ENCODE results near the gene MAP3K21. TPM values are rescaled to one million over a fixed set of nuclear protein-coding genes. Genes with fewer than 3 reads are reported as not detected.

The MAP3K21 gene
- total RNA-seq, 1 donor from 2014 or later: 0.96 TPM

DNA sequence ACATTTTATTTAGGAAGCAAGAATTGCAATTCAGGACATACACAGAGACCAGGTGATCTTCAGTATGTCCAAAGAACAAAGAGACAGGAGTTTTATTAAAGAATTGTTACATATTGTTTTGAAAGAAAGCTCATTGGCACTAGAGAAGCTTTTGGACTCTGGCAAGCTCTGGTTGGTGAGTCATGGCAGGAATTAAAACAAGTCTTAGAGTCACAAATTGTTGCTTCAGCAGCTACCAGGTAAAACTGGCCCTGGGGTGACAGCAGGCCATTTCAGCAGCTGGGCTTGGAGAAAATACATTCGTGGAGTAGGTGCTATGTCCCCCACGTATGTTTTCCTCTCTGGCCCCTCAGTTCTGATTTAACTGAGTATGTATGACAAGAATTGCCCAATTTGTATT, 58.8 kb downstream of the MAP3K21 start:
- no peak for DNase-seq (ENCODE audit: low spot score)

DNA sequence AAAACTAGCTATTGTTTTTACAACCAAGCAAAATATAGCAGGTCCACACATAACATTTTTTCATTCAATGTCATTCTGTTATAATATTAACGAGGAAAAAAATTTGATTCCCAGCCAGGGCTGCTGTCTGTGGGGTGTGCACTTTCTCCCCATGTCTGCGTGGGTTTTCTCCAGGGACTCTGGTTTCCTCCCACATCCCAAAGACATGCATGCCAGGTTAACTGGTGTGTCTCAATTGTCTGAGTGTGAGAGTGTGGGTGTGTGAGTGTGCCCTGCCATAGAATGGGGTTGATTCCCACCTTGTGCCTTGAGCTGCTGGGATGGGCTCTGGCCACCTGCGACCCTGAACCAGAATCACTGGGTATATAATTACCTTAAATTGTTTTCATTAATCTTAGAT, 60.1 kb downstream of the MAP3K21 start:
- no peak for DNase-seq (ENCODE audit: low spot score)

DNA sequence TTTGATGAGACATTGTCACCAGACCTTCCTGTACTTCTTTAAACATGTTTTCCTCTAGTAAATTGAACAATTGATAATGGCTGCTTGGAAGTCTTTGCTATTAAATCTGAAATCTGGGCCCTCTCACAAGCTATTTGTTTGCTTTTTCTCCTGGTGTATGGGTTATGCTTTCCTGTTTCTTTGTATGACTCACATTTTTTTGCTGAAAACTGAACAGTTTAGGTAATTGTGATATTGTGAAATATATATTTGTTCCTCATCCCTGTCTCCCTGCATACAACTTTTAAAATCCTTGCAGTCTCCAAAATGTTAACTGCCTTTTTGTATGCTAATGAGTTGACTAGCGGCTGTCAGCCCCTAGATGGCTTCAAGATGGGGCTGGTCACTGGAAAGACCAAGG, 61.6 kb downstream of the MAP3K21 start:
- no peak for DNase-seq (ENCODE audit: low spot score)

- DNase-seq (ENCODE audit: low spot score): no peak
Observed at GRCh38 chr1:233389893-233390292, 62.4 kb downstream of the MAP3K21 start.

DNA sequence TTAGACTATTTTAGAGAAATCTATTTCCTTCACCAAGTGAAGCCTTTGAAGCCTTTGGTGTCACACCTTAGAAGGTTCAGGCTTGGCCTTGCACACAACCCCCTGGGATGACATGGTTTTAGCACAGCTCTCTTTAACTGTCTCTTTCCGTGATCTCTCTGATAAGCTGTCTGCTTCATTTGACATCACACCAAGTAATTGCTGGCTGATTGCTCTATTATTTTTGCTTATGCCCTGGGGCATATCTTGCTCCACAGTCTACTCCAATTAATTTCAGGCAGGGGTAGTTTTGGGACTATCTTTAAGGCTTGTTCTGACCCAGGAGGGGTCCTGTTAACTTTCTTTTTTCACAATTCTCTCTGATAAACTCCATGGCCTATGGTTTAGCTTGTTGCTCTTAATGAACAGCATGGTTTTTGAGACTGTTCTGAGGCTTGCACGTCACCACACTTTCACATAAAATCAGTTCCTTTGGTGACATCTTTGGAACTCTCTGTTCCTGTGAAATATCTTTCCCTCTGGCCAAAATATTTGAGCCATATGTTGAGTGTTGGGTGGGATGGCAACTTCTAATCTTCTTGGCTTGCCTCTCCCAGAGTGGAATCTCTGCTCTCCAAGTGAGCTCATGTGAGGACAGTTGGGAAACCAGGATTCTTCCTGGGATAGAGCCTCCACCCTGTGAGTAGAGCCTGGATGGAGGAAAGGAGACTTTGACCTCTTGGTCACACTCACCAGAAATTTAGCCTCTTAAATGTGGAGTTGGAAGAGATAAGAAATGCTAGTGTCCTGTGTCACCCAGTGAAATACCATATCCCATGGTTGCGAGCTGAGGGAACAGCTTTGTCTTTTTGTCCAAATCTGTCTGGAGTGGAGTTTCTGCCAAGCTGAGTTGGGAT, 63.6 kb downstream of the MAP3K21 start:
- DNase-seq (ENCODE audit: low spot score): no peak

DNA sequence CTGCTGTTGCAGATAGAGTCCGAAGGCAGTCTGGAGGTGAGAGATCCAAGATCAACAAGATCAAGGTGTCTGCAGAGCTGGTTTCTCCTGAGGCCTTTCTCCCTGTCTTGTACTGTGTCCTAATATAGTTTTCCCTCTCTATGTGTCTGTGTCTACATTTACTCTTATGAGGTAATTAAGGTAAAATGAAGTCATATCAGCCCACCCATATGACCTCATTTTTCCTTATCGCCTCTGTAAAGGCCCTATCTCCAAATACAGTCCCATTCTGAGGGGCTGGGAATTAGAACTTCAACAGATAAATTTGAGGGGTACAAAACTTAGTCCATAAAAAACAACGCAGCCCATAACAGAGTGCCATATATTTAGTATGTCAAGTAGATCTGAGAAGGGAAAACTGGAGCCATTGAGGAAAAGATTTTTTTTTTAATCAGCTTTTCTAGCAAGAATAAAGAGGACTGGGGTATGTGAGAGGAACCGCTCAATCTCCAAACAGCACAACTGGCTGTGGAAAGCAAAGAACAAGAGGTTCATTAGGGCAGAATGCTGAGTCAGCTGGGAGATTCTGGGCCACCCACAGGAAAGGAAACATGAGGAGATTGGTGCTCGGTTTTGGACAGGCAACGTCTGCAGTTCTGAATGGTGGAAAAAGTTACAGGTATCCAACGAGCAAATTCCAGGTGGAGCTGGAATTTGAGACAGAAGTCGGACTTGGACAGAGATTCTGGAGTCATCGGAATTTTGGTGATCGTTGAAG, 65.7 kb downstream of the MAP3K21 start:
- no peak for DNase-seq (ENCODE audit: low spot score)

DNA sequence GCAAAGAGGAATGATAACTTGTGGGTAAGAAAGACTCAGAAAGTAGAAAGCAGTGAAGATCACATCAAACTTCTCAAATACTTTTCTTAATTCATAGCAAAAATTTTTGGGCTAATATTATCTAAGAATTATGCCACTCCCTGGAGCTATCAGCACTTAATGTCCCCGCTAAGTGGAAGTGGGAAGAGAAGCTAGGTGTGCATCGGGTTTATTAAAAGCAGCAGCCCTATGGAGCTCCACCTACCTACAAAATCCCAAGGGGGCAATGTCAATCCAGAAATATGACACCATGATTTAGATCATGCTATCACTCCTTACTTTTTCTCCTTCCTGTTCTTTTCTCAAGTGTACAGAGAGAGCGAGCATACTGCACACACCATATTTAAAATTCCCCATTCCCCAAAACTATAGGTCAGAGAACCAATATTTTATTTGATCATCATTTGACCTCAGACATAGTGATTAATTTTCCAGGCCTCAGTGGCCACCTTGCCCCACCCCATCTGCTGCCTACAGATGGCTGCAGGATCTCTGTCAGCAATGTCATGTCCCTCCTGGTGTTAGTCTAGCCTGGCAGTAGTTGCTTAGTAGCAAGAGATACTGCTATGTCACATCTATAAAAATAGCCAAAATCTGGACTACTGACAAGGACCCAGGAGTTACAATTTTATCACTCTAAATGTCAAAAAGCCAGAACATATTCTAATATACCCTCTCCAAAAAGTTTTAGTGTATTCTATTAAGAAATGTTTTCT, 66.6 kb downstream of the MAP3K21 start:
- no peak for DNase-seq (ENCODE audit: low spot score)

GRCh38 chr1:233394860-233395717, 67.6 kb downstream of the MAP3K21 start:
- DNase-seq (ENCODE audit: low spot score): no peak

DNA sequence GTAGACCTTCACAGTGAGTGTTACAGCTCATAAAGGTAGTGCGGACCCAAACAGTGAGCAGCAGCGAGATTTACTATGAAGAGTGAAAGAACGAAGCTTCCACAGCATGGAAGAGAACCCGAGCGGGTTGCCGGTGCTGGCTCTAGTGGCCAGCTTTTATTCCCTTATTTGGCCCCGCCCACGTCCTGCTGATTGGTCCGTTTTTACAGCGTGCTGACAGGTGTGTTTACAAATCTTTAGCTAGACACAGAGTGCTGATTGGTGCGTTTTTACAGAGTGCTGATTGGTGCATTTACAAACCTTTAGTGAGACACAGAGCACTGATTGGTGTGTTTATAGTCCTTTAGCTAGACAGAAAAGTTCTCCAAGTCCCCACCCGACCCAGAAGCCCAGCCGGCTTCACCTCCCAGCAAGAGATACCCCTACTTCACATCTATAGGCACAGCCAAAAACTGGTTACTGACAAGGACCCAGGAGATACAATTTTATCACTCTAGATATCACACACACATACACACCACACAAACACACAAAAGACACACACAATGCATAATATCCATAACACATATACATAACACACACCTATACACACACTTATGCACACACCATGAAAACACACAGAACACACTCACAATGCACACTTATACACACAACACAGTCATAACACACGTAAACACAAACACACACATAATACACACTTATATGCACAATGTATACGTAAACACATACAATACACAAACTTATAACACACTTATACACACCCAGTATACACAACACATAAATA, 68.5 kb downstream of the MAP3K21 start:
- DNase-seq (ENCODE audit: low spot score): no peak

DNA sequence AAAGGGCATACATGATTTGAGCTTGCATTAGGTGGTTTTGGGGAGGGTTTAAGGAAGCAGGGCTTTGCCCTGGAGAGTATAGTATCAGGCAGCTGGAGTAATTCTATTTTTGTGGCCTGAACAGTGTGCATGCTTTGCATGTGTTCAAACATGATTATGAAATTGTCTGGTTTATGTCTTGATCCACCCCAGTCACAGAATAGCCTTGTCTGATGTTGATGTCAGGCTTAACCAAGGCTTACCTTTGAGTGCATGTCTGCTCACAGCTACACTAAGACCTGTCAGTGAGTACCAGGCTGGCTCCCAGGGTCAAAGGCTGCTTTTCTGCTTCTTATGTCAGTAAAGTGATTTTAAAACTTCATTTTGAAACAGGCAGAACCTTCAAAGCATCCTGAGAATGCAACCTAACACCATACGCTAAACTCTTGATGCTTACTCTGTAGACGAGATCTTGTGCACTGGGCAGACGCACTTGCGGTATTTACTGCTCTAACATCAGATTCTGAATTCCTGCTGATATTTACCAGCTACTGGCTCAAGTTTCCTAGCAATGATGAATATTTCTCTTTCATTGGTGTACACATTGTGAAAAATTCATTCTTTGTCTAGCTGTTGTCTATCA, 78.9 kb downstream of the MAP3K21 start:
- DNase-seq (ENCODE audit: low spot score): no peak

DNA sequence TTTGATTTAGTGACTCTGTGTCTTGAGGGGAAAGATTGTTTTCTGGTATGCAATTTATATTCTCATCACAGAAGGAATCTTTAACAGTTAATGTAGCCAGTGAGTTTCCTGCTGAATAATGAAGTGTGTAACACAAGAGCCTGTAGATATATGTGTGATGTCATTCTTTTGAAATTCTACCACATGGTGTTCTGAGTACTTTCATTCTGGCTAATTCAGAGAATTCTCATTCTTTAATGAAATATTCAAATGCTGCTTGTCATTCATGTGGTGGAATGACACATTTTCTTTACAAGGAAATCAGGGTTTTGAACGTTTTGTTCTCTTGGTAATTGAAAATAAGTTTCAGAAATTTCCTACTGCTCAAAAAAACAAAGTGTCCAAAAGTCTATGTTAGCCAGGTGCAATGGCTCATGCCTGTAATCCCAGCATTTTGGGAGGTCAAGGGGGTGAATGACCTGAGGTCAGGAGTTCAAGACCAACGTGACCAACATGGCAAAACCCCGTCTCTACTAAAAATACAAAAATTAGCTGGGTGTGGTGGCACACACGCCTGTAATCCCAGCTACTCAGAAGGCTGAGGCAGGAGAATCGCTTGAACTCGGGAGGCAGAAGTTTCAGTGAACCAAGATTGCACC, 79.6 kb downstream of the MAP3K21 start:
- DNase-seq (ENCODE audit: low spot score): no peak

- no peak for DNase-seq (ENCODE audit: low spot score)
Observed at GRCh38 chr1:233409540-233409939, 82.0 kb downstream of the MAP3K21 start.

- no peak for DNase-seq (ENCODE audit: low spot score)
Observed at GRCh38 chr1:233410906-233411305, 83.4 kb downstream of the MAP3K21 start.

- no peak for DNase-seq (ENCODE audit: low spot score)
Observed at GRCh38 chr1:233412812-233413211, 85.3 kb downstream of the MAP3K21 start.

DNA sequence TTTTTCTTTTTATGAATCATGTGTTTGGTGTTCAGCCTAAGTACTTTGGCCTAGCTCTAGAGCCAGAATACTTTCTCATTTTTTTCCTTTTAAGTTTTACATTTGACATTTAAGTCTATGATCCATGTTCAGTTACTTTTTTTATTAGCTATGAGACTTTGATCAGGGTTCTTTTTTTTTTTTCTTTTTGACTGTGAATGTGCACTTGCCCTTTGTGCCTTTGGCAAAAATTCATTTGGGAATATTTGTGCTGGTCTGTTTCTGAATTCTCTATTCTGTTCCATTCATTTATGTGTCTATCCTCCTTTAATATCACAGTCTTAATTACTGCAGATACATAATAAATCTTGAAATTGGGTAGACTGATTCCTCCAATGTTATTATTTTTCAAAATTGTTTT, 93.8 kb downstream of the MAP3K21 start:
- no peak for DNase-seq (ENCODE audit: low spot score)

DNA sequence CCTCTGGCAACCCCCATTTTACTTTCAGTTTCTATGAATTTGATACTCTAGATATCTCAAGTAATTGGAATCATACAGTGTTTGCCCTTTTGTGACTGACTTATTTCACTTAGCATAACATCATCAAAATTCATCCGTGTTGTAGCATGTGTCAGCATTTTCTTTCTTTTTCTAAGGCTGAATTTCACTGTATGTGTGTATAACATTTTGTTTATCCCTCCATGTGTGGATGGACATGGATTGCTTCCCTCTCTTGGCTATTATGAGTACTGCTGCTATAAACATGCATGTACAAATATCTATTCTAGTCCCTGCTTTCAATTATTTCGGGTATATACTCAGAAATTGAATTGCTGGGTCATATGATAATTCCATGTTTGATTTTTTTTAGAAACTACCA, 97.3 kb downstream of the MAP3K21 start:
- no peak for DNase-seq (ENCODE audit: low spot score)

- no peak for DNase-seq (ENCODE audit: low spot score)
Observed at GRCh38 chr1:233427907-233428306, 100.4 kb downstream of the MAP3K21 start.

DNA sequence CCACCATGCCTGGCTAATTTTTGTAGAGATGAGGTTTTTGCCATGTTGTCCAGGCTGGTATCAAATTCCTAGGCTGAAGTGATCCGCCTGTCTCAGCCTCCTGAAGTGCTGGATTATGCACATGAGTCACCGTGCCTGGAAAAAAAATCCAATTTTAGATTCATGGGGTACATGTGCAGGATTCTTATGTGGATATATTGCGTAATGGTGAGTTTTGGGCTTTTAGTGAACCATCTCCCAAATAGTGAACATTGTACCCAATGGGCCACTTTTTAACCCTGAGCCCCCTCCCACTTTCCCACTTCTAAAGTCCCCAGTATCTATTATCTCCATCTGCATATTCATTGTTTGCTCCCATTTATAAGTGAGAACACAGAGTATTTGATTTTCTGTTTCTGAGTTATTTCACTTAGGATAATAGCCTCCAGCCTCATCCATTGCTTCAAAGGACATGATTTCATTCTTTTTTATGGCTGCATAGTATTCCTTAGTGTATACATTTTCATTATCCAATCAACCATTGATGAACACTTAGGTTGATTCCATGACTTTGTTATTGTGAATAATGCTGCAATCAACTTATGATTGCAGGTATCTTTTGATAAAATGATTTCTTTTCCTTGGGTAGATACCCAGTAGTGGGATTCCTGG, 104.4 kb downstream of the MAP3K21 start:
- DNase-seq (ENCODE audit: low spot score): no peak

DNA sequence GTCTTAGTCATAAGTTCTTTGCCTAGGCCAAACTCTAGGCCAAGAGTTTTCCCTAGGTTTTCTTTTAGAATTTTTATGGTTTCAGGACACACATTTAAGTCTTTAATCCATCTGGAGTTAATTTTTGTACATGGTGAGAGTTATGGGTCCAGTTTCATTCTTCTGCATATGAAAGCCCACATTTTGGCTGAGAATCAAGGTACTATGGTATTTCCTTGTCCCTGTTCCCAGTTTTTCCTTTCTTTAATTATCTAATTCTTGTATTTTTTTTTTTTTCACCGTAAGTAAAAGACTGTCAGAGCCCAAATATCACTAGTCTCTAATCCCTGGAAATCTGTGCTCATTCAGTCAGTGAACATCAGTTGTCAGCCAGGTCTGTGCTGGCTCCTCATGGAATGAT, 105.4 kb downstream of the MAP3K21 start:
- no peak for DNase-seq (ENCODE audit: low spot score)
